CD4-positive, alpha-beta T cell treated with Interleukin-17A for 4 hours (primary cell): Measurements from ENCODE around the gene KCNH5.
"Not testable (repeated sequence)": the region's sequence is repeated elsewhere in the genome, so short reads cannot be mapped to it uniquely, and the experiment has no call there.

Experiments used
- DNase-seq: peaks from one replicate; pipeline ENCODE4 v3.0.0-alpha.2; 2020; ENCODE audit warnings: mixed read lengths

Gene KCNH5

GRCh38 chr14:62882967-62883366 is 162.3 kb downstream of the KCNH5 start:
- DNase-seq, result no peak

- no peak for DNase-seq
Measured at GRCh38 chr14:62866376-62866775, 178.9 kb downstream of the KCNH5 start.

- no peak for DNase-seq
Measured at GRCh38 chr14:62864588-62864987, 180.7 kb downstream of the KCNH5 start.

- not testable (repeated sequence) for DNase-seq
Measured at GRCh38 chr14:62858011-62858410, 187.2 kb downstream of the KCNH5 start.

GRCh38 chr14:62854951-62855350 is 190.3 kb downstream of the KCNH5 start:
- DNase-seq, result no peak

GRCh38 chr14:62847168-62847567 is 198.1 kb downstream of the KCNH5 start:
- DNase-seq, result no peak

GRCh38 chr14:62844546-62844945 is 200.7 kb downstream of the KCNH5 start:
- no peak for DNase-seq

- DNase-seq, result no peak
Measured at GRCh38 chr14:62824086-62824485, 221.2 kb downstream of the KCNH5 start.

- DNase-seq, result no peak
Measured at GRCh38 chr14:62819931-62820330, 225.3 kb downstream of the KCNH5 start.

GRCh38 chr14:62807636-62808035 is 237.6 kb downstream of the KCNH5 start:
- no peak for DNase-seq

GRCh38 chr14:62800577-62800976 is 244.7 kb downstream of the KCNH5 start:
- DNase-seq, result no peak

GRCh38 chr14:62796431-62796830 is 248.8 kb downstream of the KCNH5 start:
- DNase-seq, result no peak

- DNase-seq, result no peak
Measured at GRCh38 chr14:62792578-62792977, 252.7 kb downstream of the KCNH5 start.

- not testable (repeated sequence) for DNase-seq
Measured at GRCh38 chr14:62781328-62781727, 263.9 kb downstream of the KCNH5 start.

- DNase-seq, result no peak
Measured at GRCh38 chr14:62778852-62779251, 266.4 kb downstream of the KCNH5 start.

GRCh38 chr14:62778310-62778709 is 266.9 kb downstream of the KCNH5 start:
- no peak for DNase-seq

GRCh38 chr14:62777510-62777909 is 267.7 kb downstream of the KCNH5 start:
- DNase-seq, result no peak

- no peak for DNase-seq
Measured at GRCh38 chr14:62776300-62776699, 269.0 kb downstream of the KCNH5 start.

- no peak for DNase-seq
Measured at GRCh38 chr14:62768753-62769152, 276.5 kb downstream of the KCNH5 start.

- DNase-seq, result no peak
Measured at GRCh38 chr14:62763951-62764350, 281.3 kb downstream of the KCNH5 start.

- no peak for DNase-seq
Measured at GRCh38 chr14:62759796-62760195, 285.5 kb downstream of the KCNH5 start.

- not testable (repeated sequence) for DNase-seq
Measured at GRCh38 chr14:62746881-62747280, 298.4 kb downstream of the KCNH5 start.

GRCh38 chr14:62745496-62745895 is 299.8 kb downstream of the KCNH5 start:
- no peak for DNase-seq

- no peak for DNase-seq
Measured at GRCh38 chr14:62743560-62743959, 301.7 kb downstream of the KCNH5 start.

GRCh38 chr14:62743118-62743517 is 302.1 kb downstream of the KCNH5 start:
- DNase-seq, result no peak

- no peak for DNase-seq
Measured at GRCh38 chr14:62739647-62740046, 305.6 kb downstream of the KCNH5 start.
